OCI-LY3 (cell line): Measurements from ENCODE around the gene WDR20.

Experiments
- CTCF ChIP-seq: fragments of 200-600, 300-600 bp; sonication (generic); IDR thresholded peaks from 2 replicates; pipeline ENCODE4 v1.5.1; 2014; ENCODE audit warnings: antibody characterized with exemption, low read length, low read depth
- EZH2phosphoT487 ChIP-seq: fragments of 200-600 bp; shearing (Covaris generic); IDR thresholded peaks from 2 replicates; pipeline ENCODE4 v1.6.1; 2018; ENCODE audit warnings: antibody characterized with exemption, mixed run types, low read depth

- TF ChIP-seq CTCF (no peak), EZH2phosphoT487 (no peak)
Observed at GRCh38 chr14:102207831-102208365, 68.2 kb downstream of the WDR20 start.
